Measurements from ENCODE around the gene RER1.

Gene RER1

DNA sequence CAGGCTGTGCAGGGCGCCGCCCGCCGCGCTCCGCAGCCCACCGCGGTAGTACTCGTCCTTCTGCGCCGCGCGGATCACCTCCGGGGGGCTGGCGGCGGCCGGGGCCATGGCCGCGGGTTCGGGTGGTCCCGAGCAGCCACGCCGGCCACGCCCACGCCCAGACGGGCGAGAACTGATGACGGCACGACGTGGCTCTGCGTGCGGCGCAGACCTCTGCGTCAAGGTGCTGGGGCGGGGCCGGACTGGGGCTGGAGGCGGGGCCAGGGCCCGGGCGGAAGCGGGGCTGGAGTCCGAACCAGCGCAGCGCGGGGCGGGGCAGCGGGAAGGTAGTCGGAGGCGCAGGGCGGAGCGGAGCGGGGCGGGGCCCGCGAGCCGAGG, 20.7 kb downstream of the RER1 start, which contains the start of gene PEX10:
PEX10 (minus strand) TSS at position 170 of the 378 bp plus-strand sequence; CDS start at position 108, 62 bp downstream.
- no CpG with 5 or more reads among the region's 55 CpGs for WGBS (ENCODE audit: extremely low coverage, insufficient coverage, insufficient read length)
- no peak within 1 kb of the TSS for H3K23ac ChIP-seq (ENCODE audit: low read length)

DNA sequence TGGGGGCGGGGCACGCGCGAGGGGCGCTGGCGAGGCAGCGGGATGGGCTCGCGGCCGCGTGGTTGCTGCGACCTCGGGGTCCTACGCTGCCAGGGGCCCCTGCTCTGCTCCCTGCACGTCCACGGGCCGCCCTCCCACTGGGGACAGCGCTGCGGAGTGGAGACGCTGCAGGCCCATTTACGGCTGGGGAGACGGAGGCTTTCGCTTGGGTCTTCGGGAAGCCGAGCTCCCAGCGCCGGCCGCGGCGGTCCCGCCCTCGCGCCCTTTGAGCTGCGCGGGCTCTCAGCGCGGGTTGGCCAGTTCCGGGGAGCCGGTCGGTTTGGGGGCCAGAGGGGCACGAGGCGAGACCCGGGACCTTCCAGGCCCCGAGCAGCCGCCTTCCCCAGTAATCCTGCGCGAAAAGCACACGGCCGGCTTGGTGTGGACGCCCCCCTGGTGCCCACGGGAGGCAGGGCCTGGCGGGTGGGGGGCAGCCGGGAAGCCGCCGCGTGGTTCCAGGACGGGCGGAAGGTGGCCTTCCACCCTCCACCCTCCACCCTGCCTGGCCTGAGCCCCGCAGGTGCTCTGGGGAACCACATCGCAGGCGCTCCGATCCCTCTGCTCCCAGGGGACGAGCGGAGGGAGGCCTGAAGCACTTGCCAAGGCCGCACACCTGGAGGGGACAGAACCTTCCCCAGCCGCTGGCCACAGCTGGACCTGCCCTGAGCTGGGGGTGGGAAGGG, 21.3 kb downstream of the RER1 start:
- H3K9me3 ChIP-seq (ENCODE audit: insufficient read depth, low read depth, low read length) = no peaks in the 10 kb centered on the region
- H3K9ac ChIP-seq (ENCODE audit: low read length) = peak overlapping the region; percentile 68
- peak overlapping the region; percentile 85 for H4K8ac ChIP-seq (ENCODE audit: low read depth, low read length)
- WGBS (ENCODE audit: extremely low coverage, insufficient coverage, insufficient read length) = no CpG with 5 or more reads among the region's 66 CpGs
- H3K79me1 ChIP-seq (ENCODE audit: low read length) = peaks cover 12% of the 10 kb centered on the region
- DNase-seq = peak; percentile 17 to 57
- H4K12ac ChIP-seq (ENCODE audit: low read depth, low read length) = peak overlapping the region; percentile 78
- H3K4me1 ChIP-seq (ENCODE audit: control insufficient read depth in 1 of 2, insufficient read depth in 2 of 2, low read length in 2 of 2) = peaks cover 14 to 20% of the 10 kb centered on the region in 2 experiments
- peak overlapping the region; percentile 86 for H4K91ac ChIP-seq (ENCODE audit: low read depth, low read length)
- H3K23ac ChIP-seq (ENCODE audit: low read length) = no peak overlapping the region
- peaks cover 15 to 17% of the 10 kb centered on the region in 2 experiments for H3K36me3 ChIP-seq (ENCODE audit: control insufficient read depth in 1 of 2, insufficient read depth in 2 of 2, low read length in 2 of 2)
- peak overlapping the region; percentile 57 for H2BK120ac ChIP-seq (ENCODE audit: insufficient read depth, low read length, poor library complexity)
- H3K27ac ChIP-seq (ENCODE audit: low read depth, low read length) = no peak overlapping the region
- no peaks in the 10 kb centered on the region for H3K27me3 ChIP-seq (ENCODE audit: insufficient read depth, low read length)
- no peak overlapping the region for H2BK12ac ChIP-seq (ENCODE audit: low read length)
- H2AK5ac ChIP-seq (ENCODE audit: low read length) = peak overlapping the region; percentile 38
- peak overlapping the region; percentile 91 for H3K18ac ChIP-seq (ENCODE audit: low read length)
- H3K4me2 ChIP-seq (ENCODE audit: low read length) = peak overlapping the region; percentile 97
- H3K4ac ChIP-seq (ENCODE audit: low read depth, low read length) = peak overlapping the region; percentile 22
- peaks cover 9% of the 10 kb centered on the region for H3K79me2 ChIP-seq (ENCODE audit: control insufficient read depth, insufficient read depth, low read length, poor library complexity)
- peak overlapping the region; percentile 78 for H3K14ac ChIP-seq (ENCODE audit: low read length)
- no peak overlapping the region for H2BK5ac ChIP-seq (ENCODE audit: low read depth, low read length, poor library complexity)
- H3K4me3 ChIP-seq (ENCODE audit: low read depth, low read length) = peak overlapping the region; percentile 89
- peak overlapping the region; percentile 61 for H2AFZ ChIP-seq (ENCODE audit: insufficient read depth, low read length, poor library complexity)

More for the DNA sequence above, 20.7 kb downstream of the RER1 start, which contains the start of gene PEX10:
- H3K36me3 ChIP-seq (ENCODE audit: control insufficient read depth in 1 of 2, insufficient read depth in 2 of 2, low read length in 2 of 2) = peaks cover 19 to 20% of the 10 kb centered on the region in 2 experiments
- H4K12ac ChIP-seq (ENCODE audit: low read depth, low read length) = peak within 1 kb of the TSS; percentile 89
- H2BK12ac ChIP-seq (ENCODE audit: low read length) = peak within 1 kb of the TSS; percentile 16
- H2BK120ac ChIP-seq (ENCODE audit: insufficient read depth, low read length, poor library complexity) = peak within 1 kb of the TSS; percentile 70
- DNase-seq = peak; percentile 96 to 98
- peak within 1 kb of the TSS; percentile 96 for H4K8ac ChIP-seq (ENCODE audit: low read depth, low read length)
- peak within 1 kb of the TSS; percentile 97 for H3K4me2 ChIP-seq (ENCODE audit: low read length)
- H3K27me3 ChIP-seq (ENCODE audit: insufficient read depth, low read length) = no peaks in the 10 kb centered on the region
- H3K9me3 ChIP-seq (ENCODE audit: insufficient read depth, low read depth, low read length) = no peaks in the 10 kb centered on the region
- peak within 1 kb of the TSS; percentile 84 for H2AK5ac ChIP-seq (ENCODE audit: low read length)
- H3K4me3 ChIP-seq (ENCODE audit: low read depth, low read length) = peak within 1 kb of the TSS; percentile 98
- peaks cover 14 to 20% of the 10 kb centered on the region in 2 experiments for H3K4me1 ChIP-seq (ENCODE audit: control insufficient read depth in 1 of 2, insufficient read depth in 2 of 2, low read length in 2 of 2)
- peak within 1 kb of the TSS; percentile 49 for H2BK5ac ChIP-seq (ENCODE audit: low read depth, low read length, poor library complexity)
- peaks cover 12% of the 10 kb centered on the region for H3K79me1 ChIP-seq (ENCODE audit: low read length)
- H4K91ac ChIP-seq (ENCODE audit: low read depth, low read length) = peak within 1 kb of the TSS; percentile 92
- H3K27ac ChIP-seq (ENCODE audit: low read depth, low read length) = peak within 1 kb of the TSS; percentile 40
- peak within 1 kb of the TSS; percentile 89 for H3K9ac ChIP-seq (ENCODE audit: low read length)
- H2AFZ ChIP-seq (ENCODE audit: insufficient read depth, low read length, poor library complexity) = peak within 1 kb of the TSS; percentile 91
- peak within 1 kb of the TSS; percentile 30 for H3K4ac ChIP-seq (ENCODE audit: low read depth, low read length)
- H3K18ac ChIP-seq (ENCODE audit: low read length) = peak within 1 kb of the TSS; percentile 91
- H3K14ac ChIP-seq (ENCODE audit: low read length) = peak within 1 kb of the TSS; percentile 91
- peaks cover 9% of the 10 kb centered on the region for H3K79me2 ChIP-seq (ENCODE audit: control insufficient read depth, insufficient read depth, low read length, poor library complexity)

DNA sequence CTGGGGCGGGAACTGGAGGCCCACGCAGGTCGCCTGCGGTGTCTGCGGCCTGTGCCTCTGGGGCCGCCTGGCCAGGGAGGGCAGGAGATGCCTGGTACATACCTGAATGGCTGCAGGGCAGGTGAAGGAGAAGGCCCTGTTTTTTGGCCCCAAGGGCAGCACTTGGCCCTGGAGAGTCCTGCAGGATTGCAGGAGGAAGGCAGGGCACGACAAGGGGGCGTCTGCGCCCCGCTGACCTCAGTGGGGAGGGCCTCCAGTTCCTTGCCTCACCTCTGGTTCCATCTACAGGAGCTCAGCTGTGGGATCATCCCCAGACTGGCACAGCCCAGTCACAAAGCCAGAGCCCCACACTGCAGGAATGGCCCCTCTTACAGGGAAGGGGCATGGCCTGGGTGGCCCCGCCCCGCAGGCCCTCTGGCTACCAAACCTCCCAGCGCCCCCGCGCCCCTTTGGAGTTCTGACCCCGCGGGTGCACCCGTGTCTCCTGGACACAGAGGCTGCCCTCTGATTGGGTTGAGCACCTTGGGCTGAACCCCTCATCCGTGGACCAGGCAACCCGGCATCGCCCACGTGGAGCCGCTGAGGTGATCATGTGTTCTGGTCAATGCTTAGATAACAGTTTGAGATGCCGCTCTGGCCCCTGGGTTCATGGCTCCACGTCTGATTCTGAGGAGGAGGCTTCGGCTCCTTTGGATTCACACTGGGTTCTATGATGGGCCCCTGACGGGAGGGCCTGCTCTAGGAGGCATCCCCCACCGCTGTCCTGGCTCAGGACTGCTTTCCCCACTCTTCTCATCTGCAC, 22.1 kb downstream of the RER1 start:
- Histone ChIP-seq H3K79me2 (ENCODE audit: control insufficient read depth, insufficient read depth, low read length, poor library complexity) (peaks cover 9% of the 10 kb centered on the region), H3K4me3 (ENCODE audit: low read depth, low read length) (no peak overlapping the region), H3K9me3 (ENCODE audit: insufficient read depth, low read depth, low read length) (no peaks in the 10 kb centered on the region), H2BK120ac (ENCODE audit: insufficient read depth, low read length, poor library complexity) (no peak overlapping the region), H3K4ac (ENCODE audit: low read depth, low read length) (no peak overlapping the region), H2BK12ac (ENCODE audit: low read length) (no peak overlapping the region), H3K4me1 (ENCODE audit: control insufficient read depth in 1 of 2, insufficient read depth in 2 of 2, low read length in 2 of 2) (peaks cover 14 to 20% of the 10 kb centered on the region in 2 experiments), H3K27ac (ENCODE audit: low read depth, low read length) (no peak overlapping the region), H3K4me2 (ENCODE audit: low read length) (peak overlapping the region; percentile 97), H3K14ac (ENCODE audit: low read length) (no peak overlapping the region), H2AFZ (ENCODE audit: insufficient read depth, low read length, poor library complexity) (peak overlapping the region; percentile 77), H2AK5ac (ENCODE audit: low read length) (no peak overlapping the region), H4K8ac (ENCODE audit: low read depth, low read length) (no peak overlapping the region), H3K9ac (ENCODE audit: low read length) (no peak overlapping the region), H3K27me3 (ENCODE audit: insufficient read depth, low read length) (no peaks in the 10 kb centered on the region), H3K18ac (ENCODE audit: low read length) (no peak overlapping the region), H4K91ac (ENCODE audit: low read depth, low read length) (no peak overlapping the region), H4K12ac (ENCODE audit: low read depth, low read length) (no peak overlapping the region), H2BK5ac (ENCODE audit: low read depth, low read length, poor library complexity) (no peak overlapping the region), H3K79me1 (ENCODE audit: low read length) (peaks cover 12% of the 10 kb centered on the region), H3K36me3 (ENCODE audit: control insufficient read depth in 1 of 2, insufficient read depth in 2 of 2, low read length in 2 of 2) (peaks cover 9% of the 10 kb centered on the region in 2 experiments), H3K23ac (ENCODE audit: low read length) (no peak overlapping the region)
- DNase-seq = no peak
- no CpG with 5 or more reads among the region's 28 CpGs for WGBS (ENCODE audit: extremely low coverage, insufficient coverage, insufficient read length)

DNA sequence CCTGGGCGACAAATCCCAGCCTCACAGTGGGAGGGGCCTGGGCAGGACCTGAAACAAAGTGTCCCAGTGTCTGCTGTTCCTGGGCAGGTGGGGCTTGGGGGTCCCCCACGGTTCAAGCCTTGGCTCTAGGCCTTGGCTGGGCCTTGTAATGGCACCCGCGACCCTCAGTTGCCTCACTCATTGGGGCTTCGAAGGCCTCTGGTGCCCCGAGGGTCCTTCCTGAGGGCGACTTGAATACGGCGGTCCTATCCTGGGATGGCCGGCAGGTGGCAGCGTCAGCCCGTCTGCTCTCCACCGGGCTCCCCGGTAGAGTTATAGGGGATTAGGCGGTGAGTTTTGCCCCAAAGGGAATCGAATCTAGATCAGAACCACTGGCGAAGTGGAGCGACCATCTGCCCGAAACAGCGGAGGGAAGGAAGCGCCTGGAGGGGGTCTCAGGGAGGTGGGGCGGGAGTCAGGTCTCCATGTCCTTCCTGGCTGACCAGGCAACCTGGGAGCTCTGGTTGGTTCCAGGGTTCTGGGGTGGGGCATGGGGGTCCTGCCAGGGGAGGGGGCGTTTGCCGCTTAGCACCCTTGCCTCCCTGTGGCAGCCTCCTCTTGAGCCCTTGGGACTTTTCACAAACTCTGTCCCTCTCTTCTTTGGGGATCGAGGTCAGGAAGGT, 22.8 kb downstream of the RER1 start:
- Histone ChIP-seq H3K9ac (ENCODE audit: low read length) (no peak overlapping the region), H4K8ac (ENCODE audit: low read depth, low read length) (no peak overlapping the region), H3K79me1 (ENCODE audit: low read length) (peaks cover 12% of the 10 kb centered on the region), H2BK12ac (ENCODE audit: low read length) (no peak overlapping the region), H4K12ac (ENCODE audit: low read depth, low read length) (no peak overlapping the region), H3K4me3 (ENCODE audit: low read depth, low read length) (no peak overlapping the region), H3K9me3 (ENCODE audit: insufficient read depth, low read depth, low read length) (no peaks in the 10 kb centered on the region), H3K18ac (ENCODE audit: low read length) (no peak overlapping the region), H2BK5ac (ENCODE audit: low read depth, low read length, poor library complexity) (no peak overlapping the region), H2AFZ (ENCODE audit: insufficient read depth, low read length, poor library complexity) (peak overlapping the region; percentile 77), H3K79me2 (ENCODE audit: control insufficient read depth, insufficient read depth, low read length, poor library complexity) (peaks cover 9% of the 10 kb centered on the region), H3K14ac (ENCODE audit: low read length) (no peak overlapping the region), H3K4ac (ENCODE audit: low read depth, low read length) (no peak overlapping the region), H3K23ac (ENCODE audit: low read length) (no peak overlapping the region), H3K27ac (ENCODE audit: low read depth, low read length) (no peak overlapping the region), H2AK5ac (ENCODE audit: low read length) (no peak overlapping the region), H2BK120ac (ENCODE audit: insufficient read depth, low read length, poor library complexity) (no peak overlapping the region), H3K36me3 (ENCODE audit: control insufficient read depth in 1 of 2, insufficient read depth in 2 of 2, low read length in 2 of 2) (peaks cover 3 to 5% of the 10 kb centered on the region in 2 experiments), H3K4me1 (ENCODE audit: control insufficient read depth in 1 of 2, insufficient read depth in 2 of 2, low read length in 2 of 2) (peaks cover 14 to 20% of the 10 kb centered on the region in 2 experiments), H3K4me2 (ENCODE audit: low read length) (peak overlapping the region; percentile 56), H4K91ac (ENCODE audit: low read depth, low read length) (no peak overlapping the region), H3K27me3 (ENCODE audit: insufficient read depth, low read length) (no peaks in the 10 kb centered on the region)
- DNase-seq = peak in 1 of 2 donors; percentile 61
- no CpG with 5 or more reads among the region's 25 CpGs for WGBS (ENCODE audit: extremely low coverage, insufficient coverage, insufficient read length)
